ENCODE measurements around the gene SLC24A4.

The SLC24A4 gene

GRCh38 chr14:92315050-92315805 is 7.7 kb upstream of the SLC24A4 start:
- DNase-seq = peak in 30 of 56 donors; percentile 16 to 77 (median 40)

- no peak for DNase-seq
These were observed 6.8 kb upstream of the SLC24A4 start for GRCh38 chr14:92316176-92316575.

GRCh38 chr14:92316937-92317336 is 6.0 kb upstream of the SLC24A4 start:
- no peak for DNase-seq

GRCh38 chr14:92317511-92317910 is 5.5 kb upstream of the SLC24A4 start:
- DNase-seq = no peak

- DNase-seq = no peak
These were observed 1.3 kb upstream of the SLC24A4 start for GRCh38 chr14:92321701-92322100.

- no peak for DNase-seq
These were observed 449 bp upstream of the SLC24A4 start for GRCh38 chr14:92322516-92322915.

- no peak for DNase-seq
These were observed 1.2 kb downstream of the SLC24A4 start for GRCh38 chr14:92323916-92324818.

GRCh38 chr14:92325835-92326234 is 2.9 kb downstream of the SLC24A4 start:
- DNase-seq = no peak

- DNase-seq = no peak
These were observed 5.8 kb downstream of the SLC24A4 start for GRCh38 chr14:92328664-92329255.

- no peak for DNase-seq
These were observed 11.1 kb downstream of the SLC24A4 start for GRCh38 chr14:92334050-92334449.

GRCh38 chr14:92336363-92336762 is 13.4 kb downstream of the SLC24A4 start:
- DNase-seq = no peak

GRCh38 chr14:92339426-92339825 is 16.5 kb downstream of the SLC24A4 start:
- no peak for DNase-seq

GRCh38 chr14:92340071-92340470 is 17.1 kb downstream of the SLC24A4 start:
- no peak for DNase-seq

- no peak for DNase-seq
These were observed 18.0 kb downstream of the SLC24A4 start for GRCh38 chr14:92340931-92341330.

- DNase-seq = no peak
These were observed 18.8 kb downstream of the SLC24A4 start for GRCh38 chr14:92341791-92342190.

GRCh38 chr14:92348154-92348553 is 25.2 kb downstream of the SLC24A4 start:
- DNase-seq = peak in 2 of 56 donors; percentile 4 to 19

- DNase-seq = no peak
These were observed 28.8 kb downstream of the SLC24A4 start for GRCh38 chr14:92351750-92352149.

GRCh38 chr14:92352158-92352985 is 29.4 kb downstream of the SLC24A4 start:
- DNase-seq = no peak

- no peak for DNase-seq
These were observed 30.5 kb downstream of the SLC24A4 start for GRCh38 chr14:92353447-92353846.

GRCh38 chr14:92356677-92357076 is 33.7 kb downstream of the SLC24A4 start:
- no peak for DNase-seq
